Prostate gland (tissue), 2 donors: ENCODE data around the gene PLA2G2A. TPM values are rescaled to one million over a fixed set of nuclear protein-coding genes. Genes with fewer than 3 reads are reported as not detected.
"Not testable (repeated sequence)": the region's sequence is repeated elsewhere in the genome, so short reads cannot be mapped to it uniquely, and the experiment has no call there.

Experiments used
- DNase-seq: peaks from one replicate; pipeline ENCODE4 v3.0.0-alpha.2; 2019; ENCODE audit warnings: low spot score
- H3K27ac ChIP-seq, 2 donors: fragments of 200-600 bp; sonication (generic); 2 replicates each; pipeline ENCODE4 v1.5.1; 2017 to 2019
- H3K27me3 ChIP-seq: fragments of 200-600 bp; sonication (generic); replicated peaks from 2 replicates; pipeline ENCODE4 v1.5.1; 2019; ENCODE audit not compliant: insufficient read depth
- H3K36me3 ChIP-seq, 2 donors: fragments of 200-600 bp; sonication (generic); 1 replicate in 1 of 2; 2 replicates in 1 of 2; pipeline versions ENCODE4 v1.5.1 to v1.8.1; 2017 to 2019
- H3K4me1 ChIP-seq: fragments of 200-600 bp; sonication (generic); replicated peaks from 2 replicates; pipeline ENCODE4 v1.5.1; 2019
- H3K4me3 ChIP-seq, 2 donors: fragments of 200-600 bp; sonication (generic); 2 replicates each; pipeline ENCODE4 v1.5.1; 2017 to 2019
- H3K9me3 ChIP-seq: fragments of 200-600 bp; sonication (generic); 2 replicates; pipeline ENCODE4 v1.5.1; 2017
- POLR2A ChIP-seq: fragments of 450-650 bp; IDR thresholded peaks from one replicate; pipeline ENCODE4 v1.6.1; 2016; ENCODE audit warnings: antibody characterized with exemption, mild to moderate bottlenecking
- POLR2AphosphoS5 ChIP-seq: sonication (generic); formaldehyde crosslinking; IDR thresholded peaks from one replicate; pipeline ENCODE4 v1.6.1; 2017; ENCODE audit warnings: antibody characterized with exemption
- WGBS: methylation state at CpG from one replicate; pipeline ENCODE4 v1.1.5; 2018; 5-methylcytosine and 5-hydroxymethylcytosine counted together
- intact Hi-C: fragments of 100-400 bp; cut with DNase I; formaldehyde crosslinking; loops from one replicate; pipeline ENCODE4 v1.14.2; 2022
- total RNA-seq, 2 donors: library from RNA; depleted of rRNA; stranded (reverse); fragments of >200 nt; gene quantifications; one replicate each; pipeline ENCODE4 v1.1.0, GENCODE V29; 2016
- TF ChIP-seq, protein P1 (sequence below), 4 experiments: fragments of 200-600 bp in 2 of 4; fragments of 450-650 bp in 2 of 4; sonication (generic) in 2 of 4; IDR thresholded peaks; 1 replicate in 3 of 4; 2 replicates in 1 of 4; pipeline ENCODE4 v1.5.1; 2016 to 2019; ENCODE audit warnings: antibody characterized with exemption in 4 of 4, mild to moderate bottlenecking in 2 of 4, moderate library complexity in 2 of 4

The PLA2G2A gene
- total RNA-seq, 2 donors from 2014 or later, result 106 to 146 TPM

DNA sequence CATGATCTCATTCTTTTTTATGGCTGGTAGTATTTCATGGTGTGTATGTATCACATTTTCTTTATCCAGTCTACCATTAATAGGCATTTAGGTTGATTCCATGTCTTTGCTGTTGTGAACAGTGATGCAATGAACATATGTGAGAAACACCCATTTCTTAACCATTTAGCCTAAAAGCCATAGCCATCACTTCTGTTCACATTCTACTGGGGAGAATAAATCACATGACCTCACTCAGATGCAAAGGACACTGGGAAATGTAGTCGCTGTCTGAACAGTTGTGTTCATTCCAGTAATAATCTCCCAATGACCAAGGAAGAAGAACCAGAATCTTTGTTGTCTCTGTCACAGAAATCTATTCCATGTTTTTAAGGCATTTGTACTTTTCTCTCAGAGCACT is 40.9 kb downstream of the PLA2G2A start:
- no peak for DNase-seq
- Histone ChIP-seq H3K4me3 (no peak overlapping the region), H3K9me3 (no peaks in the 10 kb centered on the region), H3K4me1 (no peaks in the 10 kb centered on the region), H3K36me3 (no peaks in the 10 kb centered on the region), H3K27ac (no peak overlapping the region), H3K27me3 (no peaks in the 10 kb centered on the region)
- intact Hi-C loops, result no loop called here
- TF ChIP-seq, protein P1, sequence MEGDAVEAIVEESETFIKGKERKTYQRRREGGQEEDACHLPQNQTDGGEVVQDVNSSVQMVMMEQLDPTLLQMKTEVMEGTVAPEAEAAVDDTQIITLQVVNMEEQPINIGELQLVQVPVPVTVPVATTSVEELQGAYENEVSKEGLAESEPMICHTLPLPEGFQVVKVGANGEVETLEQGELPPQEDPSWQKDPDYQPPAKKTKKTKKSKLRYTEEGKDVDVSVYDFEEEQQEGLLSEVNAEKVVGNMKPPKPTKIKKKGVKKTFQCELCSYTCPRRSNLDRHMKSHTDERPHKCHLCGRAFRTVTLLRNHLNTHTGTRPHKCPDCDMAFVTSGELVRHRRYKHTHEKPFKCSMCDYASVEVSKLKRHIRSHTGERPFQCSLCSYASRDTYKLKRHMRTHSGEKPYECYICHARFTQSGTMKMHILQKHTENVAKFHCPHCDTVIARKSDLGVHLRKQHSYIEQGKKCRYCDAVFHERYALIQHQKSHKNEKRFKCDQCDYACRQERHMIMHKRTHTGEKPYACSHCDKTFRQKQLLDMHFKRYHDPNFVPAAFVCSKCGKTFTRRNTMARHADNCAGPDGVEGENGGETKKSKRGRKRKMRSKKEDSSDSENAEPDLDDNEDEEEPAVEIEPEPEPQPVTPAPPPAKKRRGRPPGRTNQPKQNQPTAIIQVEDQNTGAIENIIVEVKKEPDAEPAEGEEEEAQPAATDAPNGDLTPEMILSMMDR (IDR thresholded peaks at IDR 0.05), result no peak
- WGBS, result 94% methylated on average over 1 of the region's 1 CpG

DNA sequence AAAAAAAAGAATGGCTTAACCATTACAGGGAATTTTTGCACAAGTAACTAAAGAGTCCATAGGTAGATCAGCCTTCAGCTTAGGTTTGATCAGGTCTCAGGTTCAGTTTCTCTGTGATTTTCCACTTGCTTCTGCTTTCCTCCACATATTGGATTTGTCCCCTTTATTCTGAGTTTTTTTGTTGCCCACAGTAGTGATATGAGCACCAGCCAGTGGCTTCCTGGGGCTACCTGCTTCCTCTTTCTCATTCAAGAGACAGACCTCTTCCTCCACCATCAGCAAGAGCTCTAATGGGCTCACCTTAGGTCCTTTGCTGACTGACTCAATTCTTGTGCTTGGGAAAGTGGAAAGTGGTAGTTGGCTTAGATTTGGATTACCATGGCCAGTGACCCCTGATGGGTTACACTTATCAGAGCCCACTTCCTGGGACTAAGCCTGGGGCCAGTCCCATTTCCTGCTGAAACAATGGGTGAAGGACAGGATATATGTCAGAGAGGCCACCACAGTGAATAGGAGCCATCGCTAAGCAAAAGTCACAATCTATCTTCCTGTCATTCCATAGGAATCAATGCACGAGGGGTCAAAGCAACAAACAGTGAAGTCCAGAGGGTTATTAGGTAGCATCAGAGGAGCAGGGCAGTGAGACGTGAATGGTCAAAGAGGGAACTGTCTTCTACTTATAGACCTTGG is 43.2 kb downstream of the PLA2G2A start:
- Histone ChIP-seq H3K4me1 (no peaks in the 10 kb centered on the region), H3K27ac (no peak overlapping the region), H3K4me3 (no peak overlapping the region), H3K27me3 (no peaks in the 10 kb centered on the region), H3K36me3 (no peaks in the 10 kb centered on the region), H3K9me3 (no peaks in the 10 kb centered on the region)
- intact Hi-C loops, result no loop called here
- 88% methylated on average over 3 of the region's 3 CpGs for WGBS
- DNase-seq, result no peak
- TF ChIP-seq, protein P1 (IDR thresholded peaks at IDR 0.05), result no peak
- TF ChIP-seq POLR2AphosphoS5 (no peak), POLR2A (no peak)

DNA sequence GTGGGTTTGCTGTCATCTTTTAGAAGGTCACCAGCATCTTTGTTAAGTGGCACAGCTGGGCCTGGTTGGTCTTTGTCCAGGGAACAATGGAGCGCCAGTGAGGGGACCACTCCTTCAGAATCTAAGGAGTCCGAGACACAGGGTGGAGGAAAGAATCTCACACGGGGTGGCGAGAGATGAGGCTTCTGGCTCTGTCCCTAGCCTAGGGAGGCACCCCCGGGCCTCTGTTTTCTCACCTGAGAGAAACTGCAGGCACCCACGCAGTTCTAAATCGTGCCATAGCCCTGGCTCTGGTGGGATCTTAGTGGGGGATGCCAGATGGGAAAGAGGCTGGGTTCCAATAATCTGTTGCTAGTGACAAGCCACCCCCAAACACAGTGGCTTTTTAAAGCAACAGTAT is 45.1 kb downstream of the PLA2G2A start:
- Histone ChIP-seq H3K9me3 (no peaks in the 10 kb centered on the region), H3K27me3 (no peaks in the 10 kb centered on the region), H3K27ac (no peak overlapping the region), H3K4me3 (no peak overlapping the region), H3K4me1 (no peaks in the 10 kb centered on the region), H3K36me3 (no peaks in the 10 kb centered on the region)
- DNase-seq, result no peak
- whole genome bisulfite sequencing, result 92% methylated on average over 7 of the region's 7 CpGs
- intact Hi-C loops, result no loop called here
- TF ChIP-seq, protein P1 (IDR thresholded peaks at IDR 0.05), result no peak
- TF ChIP-seq POLR2AphosphoS5, result no peak
- TF ChIP-seq POLR2A, result no peak

DNA sequence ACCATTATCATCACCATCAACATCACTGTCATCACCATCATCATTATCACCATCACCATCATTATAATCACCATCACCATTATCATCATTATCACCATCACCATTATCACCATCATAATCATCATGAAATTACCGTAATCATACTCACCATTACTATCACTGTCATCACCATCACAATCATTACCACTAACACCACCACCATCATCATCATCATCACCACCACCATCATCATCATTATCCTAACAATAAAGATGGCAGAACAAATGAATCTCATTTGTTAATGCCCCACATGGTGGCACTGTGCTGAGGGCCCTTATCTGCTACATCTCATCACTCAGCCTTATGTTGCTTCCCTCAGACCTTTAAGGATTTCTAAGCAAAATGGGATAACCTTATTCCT is 46.6 kb downstream of the PLA2G2A start:
- no peaks in the 10 kb centered on the region for H3K27me3 ChIP-seq
- intact Hi-C loops, result no loop called here
- no peak for DNase-seq
- no peaks in the 10 kb centered on the region for H3K4me1 ChIP-seq
- TF ChIP-seq, protein P1 (IDR thresholded peaks at IDR 0.05), result no peak
- no peak for TF ChIP-seq POLR2A
- no peak for TF ChIP-seq POLR2AphosphoS5
- H3K4me3 ChIP-seq, result no peak overlapping the region
- H3K36me3 ChIP-seq, result no peaks in the 10 kb centered on the region
- no peaks in the 10 kb centered on the region for H3K9me3 ChIP-seq
- H3K27ac ChIP-seq, result no peak overlapping the region
- 0% methylated on average over 1 of the region's 1 CpG for WGBS

DNA sequence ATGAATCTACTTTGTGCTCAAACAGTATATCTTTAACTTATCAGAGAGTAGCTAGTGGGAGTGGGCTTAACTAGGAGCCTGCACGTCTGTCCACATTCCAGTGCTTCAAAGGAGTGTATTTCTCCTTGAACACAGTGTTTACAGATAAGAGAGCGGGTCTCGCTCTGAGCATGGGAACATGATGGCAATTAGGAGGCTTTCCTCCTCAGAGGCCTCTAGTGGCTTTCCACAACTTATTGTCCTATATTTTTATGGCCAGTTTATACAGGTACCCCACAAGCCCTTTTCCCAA is 52.3 kb downstream of the PLA2G2A start:
- H3K4me1 ChIP-seq, DNase-seq, intact Hi-C loops, H3K9me3 ChIP-seq, H3K4me3 ChIP-seq, H3K27me3 ChIP-seq, H3K36me3 ChIP-seq, H3K27ac ChIP-seq: not testable (repeated sequence)
- WGBS, result 62% methylated on average over 3 of the region's 3 CpGs
